Measurements from ENCODE around the gene SLC31A1.
A peak's percentile ranks its signal among the peaks of the same experiment; 100 is the strongest.

SLC31A1 gene

DNA sequence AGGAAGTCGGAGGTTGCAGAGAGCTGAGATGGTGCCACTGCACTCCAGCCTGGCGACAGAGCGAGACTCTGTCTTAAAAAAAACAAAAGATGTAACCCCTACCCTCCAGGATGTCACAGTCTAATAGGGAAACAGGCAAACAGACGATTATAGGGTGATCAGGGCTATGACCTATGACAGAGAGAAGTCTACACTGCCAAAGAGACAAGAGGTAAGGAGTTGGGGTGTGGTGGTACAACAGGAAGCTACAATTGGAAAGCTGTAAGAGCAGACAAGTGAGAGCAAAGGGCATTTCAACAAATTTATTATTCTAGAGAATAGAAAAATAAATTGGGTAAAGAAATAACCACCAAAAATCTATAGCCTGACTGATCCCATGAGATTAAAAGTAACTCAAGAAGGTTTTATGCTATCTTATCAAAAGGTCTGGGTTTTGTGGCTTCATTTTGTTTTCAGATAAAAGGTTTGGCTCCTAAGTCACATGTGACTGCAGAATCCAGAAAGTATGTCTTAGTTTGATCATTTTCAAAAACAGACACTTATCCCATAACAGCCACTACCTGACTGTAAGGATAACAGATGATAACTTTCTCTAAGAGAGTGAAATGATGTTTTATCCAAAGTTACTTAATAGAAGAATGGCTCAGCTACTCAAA, 46.7 kb downstream of the SLC31A1 start:
- no peak overlapping the region for H3K4me3 ChIP-seq (ENCODE audit: low read length)
- H2AK5ac ChIP-seq (ENCODE audit: low read length), result no peak overlapping the region
- H3K79me2 ChIP-seq (ENCODE audit: control insufficient read depth, insufficient read depth, low read length), result no peaks in the 10 kb centered on the region
- H3K9ac ChIP-seq (ENCODE audit: low read length), result no peak overlapping the region
- H3K56ac ChIP-seq (ENCODE audit: low read length), result no peak overlapping the region
- H3K27ac ChIP-seq (ENCODE audit: low read depth, low read length), result no peak overlapping the region
- no peak overlapping the region for H4K5ac ChIP-seq (ENCODE audit: low read length)
- no peak overlapping the region for H3K18ac ChIP-seq (ENCODE audit: low read length)
- no peak overlapping the region for H2BK5ac ChIP-seq (ENCODE audit: low read length)
- DNase-seq, result no peak
- H3K36me3 ChIP-seq (ENCODE audit: control insufficient read depth, insufficient read depth, low read length), result no peaks in the 10 kb centered on the region
- no peak overlapping the region for H3K4me2 ChIP-seq (ENCODE audit: low read length)
- no peak overlapping the region for H4K8ac ChIP-seq (ENCODE audit: low read depth, low read length)
- H2BK15ac ChIP-seq (replicated peaks; ENCODE audit: low read depth), result no peak overlapping the region
- no peaks in the 10 kb centered on the region for H3K4me1 ChIP-seq (ENCODE audit: control insufficient read depth, low read depth, low read length)
- no peak overlapping the region for H2BK120ac ChIP-seq (ENCODE audit: low read depth, low read length)
- H3K23ac ChIP-seq (ENCODE audit: low read length), result no peak overlapping the region
- H3K4ac ChIP-seq (ENCODE audit: low read depth, low read length), result no peak overlapping the region
- H3K79me1 ChIP-seq (ENCODE audit: low read length), result no peaks in the 10 kb centered on the region
- H3K27me3 ChIP-seq (ENCODE audit: insufficient read depth, low read length, poor library complexity), result no peaks in the 10 kb centered on the region
- no CpG with 5 or more reads among the region's 4 CpGs for WGBS (ENCODE audit: extremely low coverage, insufficient coverage, low lambda C conversion rate)

- Histone ChIP-seq H3K56ac (ENCODE audit: low read length) (no peak overlapping the region), H3K4ac (ENCODE audit: low read depth, low read length) (no peak overlapping the region), H2BK5ac (ENCODE audit: low read length) (no peak overlapping the region), H3K23ac (ENCODE audit: low read length) (no peak overlapping the region), H3K4me1 (ENCODE audit: control insufficient read depth, low read depth, low read length) (no peaks in the 10 kb centered on the region), H3K79me2 (ENCODE audit: control insufficient read depth, insufficient read depth, low read length) (no peaks in the 10 kb centered on the region), H3K18ac (ENCODE audit: low read length) (no peak overlapping the region), H3K27me3 (ENCODE audit: insufficient read depth, low read length, poor library complexity) (no peaks in the 10 kb centered on the region), H3K79me1 (ENCODE audit: low read length) (no peaks in the 10 kb centered on the region), H2AK5ac (ENCODE audit: low read length) (no peak overlapping the region), H3K4me2 (ENCODE audit: low read length) (no peak overlapping the region), H2BK15ac (replicated peaks; ENCODE audit: low read depth) (no peak overlapping the region), H3K27ac (ENCODE audit: low read depth, low read length) (no peak overlapping the region), H3K9ac (ENCODE audit: low read length) (no peak overlapping the region), H4K5ac (ENCODE audit: low read length) (no peak overlapping the region), H3K36me3 (ENCODE audit: control insufficient read depth, insufficient read depth, low read length) (no peaks in the 10 kb centered on the region), H4K8ac (ENCODE audit: low read depth, low read length) (no peak overlapping the region), H2BK120ac (ENCODE audit: low read depth, low read length) (no peak overlapping the region), H3K4me3 (ENCODE audit: low read length) (no peak overlapping the region)
- no CpG with 5 or more reads among the region's 2 CpGs for WGBS (ENCODE audit: extremely low coverage, insufficient coverage, low lambda C conversion rate)
- DNase-seq, result no peak
Measured at GRCh38 chr9:113269355-113269754, 48.0 kb downstream of the SLC31A1 start.

DNA sequence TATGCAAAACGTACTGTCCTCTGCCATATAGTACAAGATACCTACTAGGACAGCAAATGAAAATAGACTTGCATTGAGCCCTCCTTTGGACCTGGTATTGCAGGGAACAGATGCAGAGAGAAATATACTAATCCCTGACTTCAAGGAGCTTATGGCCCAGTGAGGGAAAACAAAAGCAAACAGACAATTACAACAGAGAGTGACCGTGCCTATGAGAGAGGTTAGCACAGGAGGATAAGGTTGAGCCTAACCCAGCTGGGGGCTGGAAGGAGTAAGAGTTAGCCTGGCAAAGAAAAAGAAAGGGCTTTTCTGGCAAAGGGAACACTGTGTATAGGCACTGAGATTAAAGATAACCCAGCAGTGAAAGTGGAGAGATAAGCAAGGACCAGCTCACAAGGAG, 48.5 kb downstream of the SLC31A1 start:
- Histone ChIP-seq H2BK5ac (ENCODE audit: low read length) (no peak overlapping the region), H3K79me2 (ENCODE audit: control insufficient read depth, insufficient read depth, low read length) (no peaks in the 10 kb centered on the region), H4K5ac (ENCODE audit: low read length) (no peak overlapping the region), H3K23ac (ENCODE audit: low read length) (no peak overlapping the region), H2BK15ac (replicated peaks; ENCODE audit: low read depth) (no peak overlapping the region), H3K4me2 (ENCODE audit: low read length) (no peak overlapping the region), H3K9ac (ENCODE audit: low read length) (no peak overlapping the region), H3K56ac (ENCODE audit: low read length) (no peak overlapping the region), H4K8ac (ENCODE audit: low read depth, low read length) (no peak overlapping the region), H2BK120ac (ENCODE audit: low read depth, low read length) (no peak overlapping the region), H3K27me3 (ENCODE audit: insufficient read depth, low read length, poor library complexity) (no peaks in the 10 kb centered on the region), H3K36me3 (ENCODE audit: control insufficient read depth, insufficient read depth, low read length) (no peaks in the 10 kb centered on the region), H3K79me1 (ENCODE audit: low read length) (no peaks in the 10 kb centered on the region), H3K27ac (ENCODE audit: low read depth, low read length) (no peak overlapping the region), H3K4me3 (ENCODE audit: low read length) (no peak overlapping the region), H3K18ac (ENCODE audit: low read length) (no peak overlapping the region), H3K4me1 (ENCODE audit: control insufficient read depth, low read depth, low read length) (no peaks in the 10 kb centered on the region), H3K4ac (ENCODE audit: low read depth, low read length) (no peak overlapping the region), H2AK5ac (ENCODE audit: low read length) (no peak overlapping the region)
- DNase-seq, result no peak
- WGBS (ENCODE audit: extremely low coverage, insufficient coverage, low lambda C conversion rate), result no CpG with 5 or more reads among the region's 2 CpGs

- Histone ChIP-seq H4K5ac (ENCODE audit: low read length) (no peak overlapping the region), H2BK5ac (ENCODE audit: low read length) (no peak overlapping the region), H3K79me2 (ENCODE audit: control insufficient read depth, insufficient read depth, low read length) (peaks cover 10% of the 10 kb centered on the region), H3K27ac (ENCODE audit: low read depth, low read length) (peak overlapping the region; percentile 37), H3K9ac (ENCODE audit: low read length) (peak overlapping the region; percentile 86), H3K23ac (ENCODE audit: low read length) (no peak overlapping the region), H3K4ac (ENCODE audit: low read depth, low read length) (no peak overlapping the region), H3K56ac (ENCODE audit: low read length) (peak overlapping the region; percentile 93), H3K36me3 (ENCODE audit: control insufficient read depth, insufficient read depth, low read length) (no peaks in the 10 kb centered on the region), H3K4me1 (ENCODE audit: control insufficient read depth, low read depth, low read length) (peaks cover 1% of the 10 kb centered on the region), H3K18ac (ENCODE audit: low read length) (peak overlapping the region; percentile 42), H2AK5ac (ENCODE audit: low read length) (peak overlapping the region; percentile 88), H2BK15ac (replicated peaks; ENCODE audit: low read depth) (no peak overlapping the region), H3K4me2 (ENCODE audit: low read length) (peak overlapping the region; percentile 99), H4K8ac (ENCODE audit: low read depth, low read length) (peak overlapping the region; percentile 95), H2BK120ac (ENCODE audit: low read depth, low read length) (no peak overlapping the region), H3K27me3 (ENCODE audit: insufficient read depth, low read length, poor library complexity) (no peaks in the 10 kb centered on the region), H3K79me1 (ENCODE audit: low read length) (peaks cover 9% of the 10 kb centered on the region), H3K4me3 (ENCODE audit: low read length) (peak overlapping the region; percentile 91)
- no CpG with 5 or more reads among the region's 15 CpGs for WGBS (ENCODE audit: extremely low coverage, insufficient coverage, low lambda C conversion rate)
- peak; percentile 77 for DNase-seq
Measured at GRCh38 chr9:113274474-113275156, 53.3 kb downstream of the SLC31A1 start.

GRCh38 chr9:113275157-113276131, 54.1 kb downstream of the SLC31A1 start, which contains the start of the genes CDC26 and PRPF4:
TSS of gene CDC26 (minus strand) at chr9:113275572. CDS start at chr9:113272507, 3,065 bp downstream.
TSS of gene PRPF4 (plus strand) at chr9:113275658. CDS start at chr9:113275744, 86 bp downstream.
- H4K5ac ChIP-seq (ENCODE audit: low read length), result no peak within 1 kb of the TSS
- H3K4me1 ChIP-seq (ENCODE audit: control insufficient read depth, low read depth, low read length), result peaks cover 1% of the 10 kb centered on the region
- no peak within 1 kb of the TSS for H2BK120ac ChIP-seq (ENCODE audit: low read depth, low read length)
- no peaks in the 10 kb centered on the region for H3K27me3 ChIP-seq (ENCODE audit: insufficient read depth, low read length, poor library complexity)
- DNase-seq, result peak; percentile 100
- no peaks in the 10 kb centered on the region for H3K36me3 ChIP-seq (ENCODE audit: control insufficient read depth, insufficient read depth, low read length)
- H3K4me2 ChIP-seq (ENCODE audit: low read length), result peak within 1 kb of the TSS; percentile 99
- peak within 1 kb of the TSS; percentile 42 for H3K18ac ChIP-seq (ENCODE audit: low read length)
- peaks cover 9% of the 10 kb centered on the region for H3K79me1 ChIP-seq (ENCODE audit: low read length)
- no CpG with 5 or more reads among the region's 63 CpGs for WGBS (ENCODE audit: extremely low coverage, insufficient coverage, low lambda C conversion rate)
- peak within 1 kb of the TSS; percentile 85 for H3K23ac ChIP-seq (ENCODE audit: low read length)
- H4K8ac ChIP-seq (ENCODE audit: low read depth, low read length), result peak within 1 kb of the TSS; percentile 95
- H2AK5ac ChIP-seq (ENCODE audit: low read length), result peak within 1 kb of the TSS; percentile 88
- peak within 1 kb of the TSS; percentile 44 for H3K4ac ChIP-seq (ENCODE audit: low read depth, low read length)
- H3K4me3 ChIP-seq (ENCODE audit: low read length), result peak within 1 kb of the TSS; percentile 95
- H3K56ac ChIP-seq (ENCODE audit: low read length), result peak within 1 kb of the TSS; percentile 99
- H3K9ac ChIP-seq (ENCODE audit: low read length), result peak within 1 kb of the TSS; percentile 99
- H2BK5ac ChIP-seq (ENCODE audit: low read length), result no peak within 1 kb of the TSS
- H3K27ac ChIP-seq (ENCODE audit: low read depth, low read length), result peak within 1 kb of the TSS; percentile 37
- peaks cover 10% of the 10 kb centered on the region for H3K79me2 ChIP-seq (ENCODE audit: control insufficient read depth, insufficient read depth, low read length)
- no peak within 1 kb of the TSS for H2BK15ac ChIP-seq (replicated peaks; ENCODE audit: low read depth)
